Spleen (tissue), 11 donors: ENCODE data around the gene TRPM2. TPM values are rescaled to one million over a fixed set of nuclear protein-coding genes. Genes with fewer than 3 reads are reported as not detected.
A peak's percentile ranks its signal among the peaks of the same experiment; 100 is the strongest.

Experiments
- DNase-seq: peaks from one replicate; pipeline ENCODE4 v3.0.0-alpha.2; 2020
- H3K27ac ChIP-seq, 8 donors: fragments of 200-600 bp; sonication (generic) in 7 of 8; 1 replicate in 4 of 8; 2 replicates in 4 of 8; pipeline versions ENCODE4 v1.5.0 to v1.8.0; 2016 to 2021; ENCODE audit warnings: inconsistent platforms in 4 of 8, mild to moderate bottlenecking in 4 of 8, moderate library complexity in 1 of 8
- H3K27me3 ChIP-seq, 7 donors: fragments of 200-600 bp; sonication (generic) in 6 of 7; replicated peaks in 1 of 7; 1 replicate in 4 of 7; 2 replicates in 3 of 7; pipeline versions ENCODE4 v1.5.0 to v1.8.0; 2016 to 2021; ENCODE audit warnings: inconsistent platforms in 3 of 7, mild to moderate bottlenecking in 1 of 7
- H3K36me3 ChIP-seq, 6 donors: fragments of 200-600 bp; sonication (generic) in 5 of 6; 1 replicate in 4 of 6; 2 replicates in 2 of 6; pipeline versions ENCODE4 v1.5.0 to v1.8.0; 2016 to 2021; ENCODE audit warnings: inconsistent platforms in 2 of 6
- H3K4me1 ChIP-seq, 6 donors: fragments of 200-600 bp; sonication (generic) in 5 of 6; 1 replicate in 3 of 6; 2 replicates in 3 of 6; pipeline versions ENCODE4 v1.5.0 to v1.8.0; 2016 to 2021; ENCODE audit warnings: inconsistent platforms in 3 of 6
- H3K4me3 ChIP-seq, 8 donors: fragments of 200-600 bp; sonication (generic) in 7 of 8; 1 replicate in 4 of 8; 2 replicates in 4 of 8; pipeline versions ENCODE4 v1.5.0 to v1.8.0; 2016 to 2021; ENCODE audit warnings: inconsistent platforms in 4 of 8, mild to moderate bottlenecking in 4 of 8, moderate library complexity in 2 of 8
- H3K9me3 ChIP-seq, 8 donors: fragments of 200-600 bp; sonication (generic) in 7 of 8; 1 replicate in 4 of 8; 2 replicates in 4 of 8; pipeline versions ENCODE4 v1.5.0 to v1.8.0; 2016 to 2021; ENCODE audit warnings: inconsistent platforms in 4 of 8
- POLR2A ChIP-seq, 3 donors: fragments of 450-650 bp; IDR thresholded peaks; one replicate each; pipeline ENCODE4 v1.5.1; 2017; ENCODE audit warnings: antibody characterized with exemption in 3 of 3, mild to moderate bottlenecking in 1 of 3
- POLR2AphosphoS5 ChIP-seq, 3 donors: sonication (generic); formaldehyde crosslinking; IDR thresholded peaks; one replicate each; pipeline ENCODE4 v1.5.1; 2017; ENCODE audit warnings: antibody characterized with exemption in 3 of 3
- WGBS, 5 donors: extraction: QIAGEN DNeasy Blood & Tissue Kit in 3 of 5; methylation state at CpG; one replicate each; pipeline versions ENCODE4 v1.1.5 to v1.1.7; 2013 to 2018; 5-methylcytosine and 5-hydroxymethylcytosine counted together
- intact Hi-C: fragments of 100-400 bp; cut with DNase I; formaldehyde crosslinking; loops from one replicate; pipeline ENCODE4 v1.15.0; 2023; ENCODE audit warnings: low total_unique reads
- polyA plus RNA-seq, 3 donors: library from polyadenylated mRNA; stranded (reverse); fragments of 200-250 nt; gene quantifications; one replicate each; pipeline ENCODE4 v1.2.1, GENCODE V29; 2013
- total RNA-seq, 7 donors: library from RNA; depleted of rRNA in 3 of 7; stranded (reverse); fragments of >200 nt in 3 of 7; fragmentation: NEBNext Ultra II Directional in 4 of 7; extraction: Animal tissue kit (Norgen Biotek cat#: 25700) in 4 of 7; gene quantifications; one replicate each; pipeline versions ENCODE4 v1.1.0 to v1.2.1, GENCODE V29; 2016 to 2021
- TF ChIP-seq, protein P1 (sequence below), 11 experiments: fragments of 200-600 bp in 7 of 11; fragments of 450-650 bp in 4 of 11; sonication (generic) in 4 of 11; IDR thresholded peaks in 8 of 11; conservative IDR thresholded peaks in 3 of 11; 1 replicate in 7 of 11; 2 replicates in 4 of 11; pipeline versions ENCODE4 v1.4.0 to v1.8.0; 2016 to 2021; ENCODE audit warnings: antibody characterized with exemption in 11 of 11, inconsistent platforms in 4 of 11, mild to moderate bottlenecking in 1 of 11
- donor health status: healthy with polysubstance abuse.
- donor health status: DM: no; HTN: no; CAD: no; lungs with moderate emphysema.
- donor health status: DM: no; HTN: no; CAD: no.
- donor health status: Bipolar disorder and iron deficiency.
- donor health status: healthy.
- donor health status: DM: no; HTN: no; CAD: no.
- donor health status: DM: yes; HTN: yes; CAD: no.

Gene TRPM2
- total and polyA plus RNA-seq, 10 donors, result 10.4 to 44.1 (median 23.3) TPM

DNA sequence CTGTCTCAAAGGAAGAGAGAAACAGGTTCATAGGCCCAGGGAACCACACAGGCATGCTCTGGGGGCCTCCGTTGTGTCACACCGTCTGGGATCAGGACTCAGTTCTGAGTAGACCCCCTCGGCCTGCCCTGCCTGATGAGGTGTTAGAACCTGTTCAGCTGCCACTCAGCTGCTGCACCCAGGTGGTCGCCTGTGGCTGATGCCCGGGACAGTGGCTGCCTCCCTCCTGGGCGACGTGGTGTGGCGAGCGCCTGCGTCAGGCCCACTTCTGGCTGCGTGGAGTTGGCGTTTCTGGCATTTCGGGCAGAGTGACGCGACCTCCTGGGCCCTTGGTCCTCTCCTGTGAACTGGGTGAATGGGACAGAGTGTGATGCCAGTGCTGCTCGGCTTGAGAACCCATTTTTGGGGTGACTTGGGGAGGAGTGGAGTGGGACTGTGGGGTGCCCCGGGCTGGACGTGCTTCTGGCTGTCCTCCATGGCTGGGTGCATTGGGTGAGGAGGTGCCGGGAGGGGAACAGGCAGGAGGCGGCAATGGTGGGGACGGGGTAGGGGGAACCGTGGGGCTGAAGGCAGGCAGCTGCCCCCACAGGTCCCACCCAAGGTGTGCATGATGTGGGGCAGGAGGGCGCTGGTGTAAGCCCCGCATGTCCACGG, 25.1 kb upstream of the TRPM2 start:
- WGBS, 5 donors, result 78 to 89% (median 86%) methylated on average over 16 to 25 of the region's 25 CpGs
- H3K4me3 ChIP-seq, result no peak overlapping the region
- no peak overlapping the region for H3K27ac ChIP-seq
- H3K9me3 ChIP-seq, result no peaks in the 10 kb centered on the region
- H3K27me3 ChIP-seq, result no peaks in the 10 kb centered on the region
- peaks cover 0 to 91% (median 58%) of the 10 kb centered on the region in 6 donors for H3K36me3 ChIP-seq
- intact Hi-C loops, result no loop called here
- no peak for DNase-seq
- TF ChIP-seq, protein P1, sequence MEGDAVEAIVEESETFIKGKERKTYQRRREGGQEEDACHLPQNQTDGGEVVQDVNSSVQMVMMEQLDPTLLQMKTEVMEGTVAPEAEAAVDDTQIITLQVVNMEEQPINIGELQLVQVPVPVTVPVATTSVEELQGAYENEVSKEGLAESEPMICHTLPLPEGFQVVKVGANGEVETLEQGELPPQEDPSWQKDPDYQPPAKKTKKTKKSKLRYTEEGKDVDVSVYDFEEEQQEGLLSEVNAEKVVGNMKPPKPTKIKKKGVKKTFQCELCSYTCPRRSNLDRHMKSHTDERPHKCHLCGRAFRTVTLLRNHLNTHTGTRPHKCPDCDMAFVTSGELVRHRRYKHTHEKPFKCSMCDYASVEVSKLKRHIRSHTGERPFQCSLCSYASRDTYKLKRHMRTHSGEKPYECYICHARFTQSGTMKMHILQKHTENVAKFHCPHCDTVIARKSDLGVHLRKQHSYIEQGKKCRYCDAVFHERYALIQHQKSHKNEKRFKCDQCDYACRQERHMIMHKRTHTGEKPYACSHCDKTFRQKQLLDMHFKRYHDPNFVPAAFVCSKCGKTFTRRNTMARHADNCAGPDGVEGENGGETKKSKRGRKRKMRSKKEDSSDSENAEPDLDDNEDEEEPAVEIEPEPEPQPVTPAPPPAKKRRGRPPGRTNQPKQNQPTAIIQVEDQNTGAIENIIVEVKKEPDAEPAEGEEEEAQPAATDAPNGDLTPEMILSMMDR (IDR thresholded peaks at IDR 0.05 in 8 of 11, conservative IDR thresholded peaks at IDR 0.05 in 3 of 11), result no peak
- no peak for TF ChIP-seq POLR2A (IDR thresholded peaks at IDR 0.05)
- peak in 2 of 3 donors; percentile 13 to 59 for TF ChIP-seq POLR2AphosphoS5 (IDR thresholded peaks at IDR 0.05)
- peaks cover 0 to 11% (median 0%) of the 10 kb centered on the region in 6 donors for H3K4me1 ChIP-seq

- no peak for DNase-seq
- H3K36me3 ChIP-seq, result peaks cover 0 to 83% (median 49%) of the 10 kb centered on the region in 6 donors
- no peaks in the 10 kb centered on the region for H3K27me3 ChIP-seq
- TF ChIP-seq POLR2A (IDR thresholded peaks at IDR 0.05) (no peak), POLR2AphosphoS5 (IDR thresholded peaks at IDR 0.05) (peak; percentile 32 to 80 (median 55))
- TF ChIP-seq, protein P1 (IDR thresholded peaks at IDR 0.05 in 8 of 11, conservative IDR thresholded peaks at IDR 0.05 in 3 of 11), result no peak
- H3K9me3 ChIP-seq, result no peaks in the 10 kb centered on the region
- no peak overlapping the region for H3K4me3 ChIP-seq
- 68 to 88% (median 79%) methylated on average over 11 to 26 of the region's 26 CpGs for WGBS, 5 donors
- H3K27ac ChIP-seq, result no peak overlapping the region
- intact Hi-C loops, result no loop called here
- peaks cover 0 to 11% (median 0%) of the 10 kb centered on the region in 6 donors for H3K4me1 ChIP-seq
Observed at GRCh38 chr21:44329086-44329889, 24.1 kb upstream of the TRPM2 start.

- Histone ChIP-seq H3K27me3 (no peaks in the 10 kb centered on the region), H3K9me3 (no peaks in the 10 kb centered on the region), H3K4me3 (no peak overlapping the region), H3K27ac (no peak overlapping the region), H3K36me3 (peaks cover 0 to 83% (median 41%) of the 10 kb centered on the region in 6 donors), H3K4me1 (peaks cover 0 to 11% (median 0%) of the 10 kb centered on the region in 6 donors)
- TF ChIP-seq POLR2AphosphoS5 (IDR thresholded peaks at IDR 0.05), result peak in 2 of 3 donors; percentile 34 to 82
- TF ChIP-seq, protein P1 (IDR thresholded peaks at IDR 0.05 in 8 of 11, conservative IDR thresholded peaks at IDR 0.05 in 3 of 11), result no peak
- DNase-seq, result no peak
- intact Hi-C loops, result loop anchor here (10.0 kb wide), 1 partner anchor 105 kb away; no protein-coding TSS in a partner anchor
- WGBS, 5 donors, result 87 to 92% (median 89%) methylated on average over 28 to 44 of the region's 44 CpGs
Observed at GRCh38 chr21:44329971-44330681, 23.3 kb upstream of the TRPM2 start.
